GM23338 (cell line): ENCODE measurements around the gene RCL1. TPM values are rescaled to one million over a fixed set of nuclear protein-coding genes. Genes with fewer than 3 reads are reported as not detected.
"Not testable (repeated sequence)": the region's sequence is repeated elsewhere in the genome, so short reads cannot be mapped to it uniquely, and the experiment has no call there.

Source experiments
- ATAC-seq: fragments of 200-7000 bp; cut with Tn5 transposase; 3 replicates; pipeline ENCODE4 v1.9.1; 2020
- DNase-seq: peaks from one replicate; pipeline ENCODE4 v3.0.0-alpha.2; 2015; ENCODE audit warnings: low spot score
- H2AFZ ChIP-seq: fragments of 200-600 bp; sonication (generic); 2 replicates; pipeline ENCODE4 v1.8.0; 2016; ENCODE audit warnings: antibody characterized with exemption, mild to moderate bottlenecking, moderate library complexity
- H3F3A ChIP-seq: fragments of 200-600 bp; sonication (generic); replicated peaks from 2 replicates; pipeline ENCODE4 v1.8.0; 2017; ENCODE audit warnings: antibody characterized with exemption, mixed run types, low read depth
- H3K27ac ChIP-seq: fragments of 200-600 bp; sonication (generic); 2 replicates; pipeline ENCODE4 v1.6.1; 2016; ENCODE audit warnings: low read depth
- H3K27me3 ChIP-seq: fragments of 200-600 bp; sonication (generic); 2 replicates; pipeline ENCODE4 v1.8.0; 2016; ENCODE audit warnings: mild to moderate bottlenecking, mixed run types, moderate library complexity; ENCODE audit not compliant: insufficient read depth
- H3K36me3 ChIP-seq: fragments of 200-600 bp; sonication (generic); 2 replicates; pipeline ENCODE4 v1.8.0; 2016; ENCODE audit warnings: mild to moderate bottlenecking; ENCODE audit not compliant: insufficient read depth
- H3K4me1 ChIP-seq: fragments of 200-600 bp; sonication (generic); 2 replicates; pipeline ENCODE4 v1.8.0; 2016; ENCODE audit warnings: mild to moderate bottlenecking, moderate library complexity; ENCODE audit not compliant: insufficient read depth
- H3K4me2 ChIP-seq: fragments of 200-600 bp; sonication (generic); 2 replicates; pipeline ENCODE4 v1.7.1; 2017; ENCODE audit warnings: mixed run types
- H3K4me3 ChIP-seq: fragments of 200-600 bp; sonication (generic); 2 replicates; pipeline ENCODE4 v1.6.1; 2016; ENCODE audit warnings: mixed run types
- H3K79me2 ChIP-seq: fragments of 200-600 bp; sonication (generic); replicated peaks from 2 replicates; pipeline ENCODE4 v1.8.0; 2017; ENCODE audit warnings: mild to moderate bottlenecking; ENCODE audit not compliant: insufficient read depth
- H3K9me2 ChIP-seq: fragments of 200-600 bp; sonication (generic); 2 replicates; pipeline ENCODE4 v1.8.0; 2017; ENCODE audit not compliant: insufficient read depth
- H4K20me1 ChIP-seq: fragments of 200-600 bp; sonication (generic); replicated peaks from 2 replicates; pipeline ENCODE4 v1.8.0; 2017; ENCODE audit warnings: mild to moderate bottlenecking; ENCODE audit not compliant: insufficient read depth
- H3K27ac Mint-ChIP-seq: 2 replicates; pipeline ENCODE4 v1.8.0; 2020; ENCODE audit warnings: inconsistent platforms, mild to moderate bottlenecking, moderate library complexity, mixed read lengths
- H3K27me3 Mint-ChIP-seq: 3 replicates; pipeline ENCODE4 v1.8.0; 2022; ENCODE audit warnings: low read depth, mild to moderate bottlenecking, moderate library complexity, mixed read lengths, inconsistent platforms; ENCODE audit not compliant: insufficient read depth, poor library complexity
- H3K36me3 Mint-ChIP-seq: 3 replicates; pipeline ENCODE4 v1.8.0; 2021; ENCODE audit warnings: low read depth, mild to moderate bottlenecking, inconsistent platforms, moderate library complexity, mixed read lengths
- H3K4me1 Mint-ChIP-seq: 3 replicates; pipeline ENCODE4 v1.8.0; 2020; ENCODE audit warnings: mild to moderate bottlenecking, inconsistent platforms, mixed read lengths
- H3K4me3 Mint-ChIP-seq: 3 replicates; pipeline ENCODE4 v1.8.0; 2021; ENCODE audit warnings: moderate library complexity, mild to moderate bottlenecking, inconsistent platforms, mixed read lengths
- H3K9me3 Mint-ChIP-seq: 3 replicates; pipeline ENCODE4 v1.8.0; 2020; ENCODE audit warnings: moderate library complexity, mild to moderate bottlenecking, inconsistent platforms, mixed read lengths
- CREB1 ChIP-seq: fragments of 250-450 bp; sonication (Bioruptor Pico); IDR thresholded peaks from 2 replicates; pipeline ENCODE4 v1.5.0; 2020; ENCODE audit warnings: low read depth, mild to moderate bottlenecking, moderate library complexity
- CTCF ChIP-seq, 2 experiments: fragments of 200-600 bp in 1 of 2; sonication (generic) in 1 of 2; conservative IDR thresholded peaks; 2 replicates each; pipeline versions ENCODE4 v1.5.1 to v1.6.1; 2016 to 2017; ENCODE audit warnings: antibody characterized with exemption in 2 of 2, low read depth in 2 of 2, mild to moderate bottlenecking in 2 of 2, moderate library complexity in 1 of 2
- ETS1 ChIP-seq: IDR thresholded peaks from 2 replicates; pipeline ENCODE4 v1.6.1; 2016; ENCODE audit warnings: antibody characterized with exemption
- EZH2 ChIP-seq: fragments of 200-600 bp; sonication (generic); IDR thresholded peaks from one replicate; pipeline ENCODE4 v1.8.0; 2017; ENCODE audit warnings: antibody characterized with exemption, mild to moderate bottlenecking, low read depth; ENCODE audit not compliant: unreplicated experiment
- EZH2phosphoT487 ChIP-seq: fragments of 200-600 bp; sonication (generic); IDR thresholded peaks from one replicate; pipeline ENCODE4 v1.8.1; 2018; ENCODE audit warnings: antibody characterized with exemption; ENCODE audit not compliant: unreplicated experiment
- NANOG ChIP-seq: IDR thresholded peaks from 2 replicates; pipeline ENCODE4 v1.6.1; 2016; ENCODE audit warnings: antibody characterized with exemption, borderline replicate concordance
- POLR2AphosphoS5 ChIP-seq: IDR thresholded peaks from 2 replicates; pipeline ENCODE4 v1.6.1; 2016; ENCODE audit warnings: antibody characterized with exemption, low read depth
- STAT1 ChIP-seq: IDR thresholded peaks from one replicate; pipeline ENCODE4 v1.6.1; 2016; ENCODE audit warnings: antibody characterized with exemption; ENCODE audit not compliant: unreplicated experiment
- polyA plus RNA-seq: library from polyadenylated mRNA; unstranded; fragments of >200 nt; fragmentation: Nextera tagmentation; extraction: Ambion mirVana; gene quantifications from 2 replicates; pipeline ENCODE4 v1.2.1, GENCODE V29; 2016
- total RNA-seq: library from RNA; depleted of rRNA; stranded (reverse); fragments of >200 nt; shearing (Covaris generic); gene quantifications from 2 replicates; pipeline ENCODE4 v1.2.3, GENCODE V29; 2014
- TF ChIP-seq, protein P1 (sequence below): fragments of 250-450 bp; sonication (Bioruptor Pico); IDR thresholded peaks from 2 replicates; pipeline ENCODE4 v1.5.0; 2020; ENCODE audit warnings: mild to moderate bottlenecking, moderate library complexity
- TF ChIP-seq, protein P2 (sequence below): IDR thresholded peaks from one replicate; pipeline ENCODE4 v1.6.1; 2018; ENCODE audit warnings: antibody characterized with exemption; ENCODE audit not compliant: unreplicated experiment

RCL1 gene
- total and polyA plus RNA-seq, 2 experiments from 2014 or later, result 19.3 to 41.2 TPM

- Histone ChIP-seq H3K79me2 (no peaks in the 10 kb centered on the region), H3K36me3 (no peaks in the 10 kb centered on the region), H3F3A (no peaks in the 10 kb centered on the region), H3K27me3 (no peaks in the 10 kb centered on the region), H3K9me2 (no peaks in the 10 kb centered on the region), H3K4me3 (no peak overlapping the region), H4K20me1 (no peaks in the 10 kb centered on the region), H3K4me1 (no peaks in the 10 kb centered on the region), H3K27ac (no peak overlapping the region), H2AFZ (no peak overlapping the region), H3K4me2 (no peak overlapping the region)
- no peak overlapping the region for H3K4me3 Mint-ChIP-seq
- DNase-seq (no peak), ATAC-seq (no peak)
- TF ChIP-seq EZH2phosphoT487, result no peak
- TF ChIP-seq, protein P1, sequence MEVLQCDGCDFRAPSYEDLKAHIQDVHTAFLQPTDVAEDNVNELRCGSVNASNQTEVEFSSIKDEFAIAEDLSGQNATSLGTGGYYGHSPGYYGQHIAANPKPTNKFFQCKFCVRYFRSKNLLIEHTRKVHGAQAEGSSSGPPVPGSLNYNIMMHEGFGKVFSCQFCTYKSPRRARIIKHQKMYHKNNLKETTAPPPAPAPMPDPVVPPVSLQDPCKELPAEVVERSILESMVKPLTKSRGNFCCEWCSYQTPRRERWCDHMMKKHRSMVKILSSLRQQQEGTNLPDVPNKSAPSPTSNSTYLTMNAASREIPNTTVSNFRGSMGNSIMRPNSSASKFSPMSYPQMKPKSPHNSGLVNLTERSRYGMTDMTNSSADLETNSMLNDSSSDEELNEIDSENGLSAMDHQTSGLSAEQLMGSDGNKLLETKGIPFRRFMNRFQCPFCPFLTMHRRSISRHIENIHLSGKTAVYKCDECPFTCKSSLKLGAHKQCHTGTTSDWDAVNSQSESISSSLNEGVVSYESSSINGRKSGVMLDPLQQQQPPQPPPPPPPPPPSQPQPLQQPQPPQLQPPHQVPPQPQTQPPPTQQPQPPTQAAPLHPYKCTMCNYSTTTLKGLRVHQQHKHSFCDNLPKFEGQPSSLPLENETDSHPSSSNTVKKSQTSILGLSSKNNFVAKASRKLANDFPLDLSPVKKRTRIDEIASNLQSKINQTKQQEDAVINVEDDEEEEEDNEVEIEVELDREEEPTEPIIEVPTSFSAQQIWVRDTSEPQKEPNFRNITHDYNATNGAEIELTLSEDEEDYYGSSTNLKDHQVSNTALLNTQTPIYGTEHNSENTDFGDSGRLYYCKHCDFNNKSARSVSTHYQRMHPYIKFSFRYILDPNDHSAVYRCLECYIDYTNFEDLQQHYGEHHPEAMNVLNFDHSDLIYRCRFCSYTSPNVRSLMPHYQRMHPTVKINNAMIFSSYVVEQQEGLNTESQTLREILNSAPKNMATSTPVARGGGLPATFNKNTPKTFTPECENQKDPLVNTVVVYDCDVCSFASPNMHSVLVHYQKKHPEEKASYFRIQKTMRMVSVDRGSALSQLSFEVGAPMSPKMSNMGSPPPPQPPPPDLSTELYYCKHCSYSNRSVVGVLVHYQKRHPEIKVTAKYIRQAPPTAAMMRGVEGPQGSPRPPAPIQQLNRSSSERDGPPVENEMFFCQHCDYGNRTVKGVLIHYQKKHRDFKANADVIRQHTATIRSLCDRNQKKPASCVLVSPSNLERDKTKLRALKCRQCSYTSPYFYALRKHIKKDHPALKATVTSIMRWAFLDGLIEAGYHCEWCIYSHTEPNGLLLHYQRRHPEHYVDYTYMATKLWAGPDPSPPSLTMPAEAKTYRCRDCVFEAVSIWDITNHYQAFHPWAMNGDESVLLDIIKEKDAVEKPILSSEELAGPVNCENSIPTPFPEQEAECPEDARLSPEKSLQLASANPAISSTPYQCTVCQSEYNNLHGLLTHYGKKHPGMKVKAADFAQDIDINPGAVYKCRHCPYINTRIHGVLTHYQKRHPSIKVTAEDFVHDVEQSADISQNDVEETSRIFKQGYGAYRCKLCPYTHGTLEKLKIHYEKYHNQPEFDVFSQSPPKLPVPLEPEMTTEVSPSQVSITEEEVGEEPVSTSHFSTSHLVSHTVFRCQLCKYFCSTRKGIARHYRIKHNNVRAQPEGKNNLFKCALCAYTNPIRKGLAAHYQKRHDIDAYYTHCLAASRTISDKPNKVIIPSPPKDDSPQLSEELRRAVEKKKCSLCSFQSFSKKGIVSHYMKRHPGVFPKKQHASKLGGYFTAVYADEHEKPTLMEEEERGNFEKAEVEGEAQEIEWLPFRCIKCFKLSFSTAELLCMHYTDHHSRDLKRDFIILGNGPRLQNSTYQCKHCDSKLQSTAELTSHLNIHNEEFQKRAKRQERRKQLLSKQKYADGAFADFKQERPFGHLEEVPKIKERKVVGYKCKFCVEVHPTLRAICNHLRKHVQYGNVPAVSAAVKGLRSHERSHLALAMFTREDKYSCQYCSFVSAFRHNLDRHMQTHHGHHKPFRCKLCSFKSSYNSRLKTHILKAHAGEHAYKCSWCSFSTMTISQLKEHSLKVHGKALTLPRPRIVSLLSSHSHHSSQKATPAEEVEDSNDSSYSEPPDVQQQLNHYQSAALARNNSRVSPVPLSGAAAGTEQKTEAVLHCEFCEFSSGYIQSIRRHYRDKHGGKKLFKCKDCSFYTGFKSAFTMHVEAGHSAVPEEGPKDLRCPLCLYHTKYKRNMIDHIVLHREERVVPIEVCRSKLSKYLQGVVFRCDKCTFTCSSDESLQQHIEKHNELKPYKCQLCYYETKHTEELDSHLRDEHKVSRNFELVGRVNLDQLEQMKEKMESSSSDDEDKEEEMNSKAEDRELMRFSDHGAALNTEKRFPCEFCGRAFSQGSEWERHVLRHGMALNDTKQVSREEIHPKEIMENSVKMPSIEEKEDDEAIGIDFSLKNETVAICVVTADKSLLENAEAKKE (CRISPR knock-in tag), result no peak
- TF ChIP-seq POLR2AphosphoS5, result no peak
- TF ChIP-seq EZH2, result no peak
- no peak for TF ChIP-seq CREB1
- no peak for TF ChIP-seq NANOG
- TF ChIP-seq, protein P2, sequence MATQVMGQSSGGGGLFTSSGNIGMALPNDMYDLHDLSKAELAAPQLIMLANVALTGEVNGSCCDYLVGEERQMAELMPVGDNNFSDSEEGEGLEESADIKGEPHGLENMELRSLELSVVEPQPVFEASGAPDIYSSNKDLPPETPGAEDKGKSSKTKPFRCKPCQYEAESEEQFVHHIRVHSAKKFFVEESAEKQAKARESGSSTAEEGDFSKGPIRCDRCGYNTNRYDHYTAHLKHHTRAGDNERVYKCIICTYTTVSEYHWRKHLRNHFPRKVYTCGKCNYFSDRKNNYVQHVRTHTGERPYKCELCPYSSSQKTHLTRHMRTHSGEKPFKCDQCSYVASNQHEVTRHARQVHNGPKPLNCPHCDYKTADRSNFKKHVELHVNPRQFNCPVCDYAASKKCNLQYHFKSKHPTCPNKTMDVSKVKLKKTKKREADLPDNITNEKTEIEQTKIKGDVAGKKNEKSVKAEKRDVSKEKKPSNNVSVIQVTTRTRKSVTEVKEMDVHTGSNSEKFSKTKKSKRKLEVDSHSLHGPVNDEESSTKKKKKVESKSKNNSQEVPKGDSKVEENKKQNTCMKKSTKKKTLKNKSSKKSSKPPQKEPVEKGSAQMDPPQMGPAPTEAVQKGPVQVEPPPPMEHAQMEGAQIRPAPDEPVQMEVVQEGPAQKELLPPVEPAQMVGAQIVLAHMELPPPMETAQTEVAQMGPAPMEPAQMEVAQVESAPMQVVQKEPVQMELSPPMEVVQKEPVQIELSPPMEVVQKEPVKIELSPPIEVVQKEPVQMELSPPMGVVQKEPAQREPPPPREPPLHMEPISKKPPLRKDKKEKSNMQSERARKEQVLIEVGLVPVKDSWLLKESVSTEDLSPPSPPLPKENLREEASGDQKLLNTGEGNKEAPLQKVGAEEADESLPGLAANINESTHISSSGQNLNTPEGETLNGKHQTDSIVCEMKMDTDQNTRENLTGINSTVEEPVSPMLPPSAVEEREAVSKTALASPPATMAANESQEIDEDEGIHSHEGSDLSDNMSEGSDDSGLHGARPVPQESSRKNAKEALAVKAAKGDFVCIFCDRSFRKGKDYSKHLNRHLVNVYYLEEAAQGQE, result no peak
- no peak for TF ChIP-seq CTCF (conservative IDR thresholded peaks at IDR 0.05; ENCODE audit: low read depth in 2 of 2)
- TF ChIP-seq ETS1, result no peak
- TF ChIP-seq STAT1, result no peak
- H3K4me1 Mint-ChIP-seq, result no peaks in the 10 kb centered on the region
- no peak overlapping the region for H3K27ac Mint-ChIP-seq
- no peaks in the 10 kb centered on the region for H3K36me3 Mint-ChIP-seq
- peaks cover 6% of the 10 kb centered on the region for H3K27me3 Mint-ChIP-seq
- no peaks in the 10 kb centered on the region for H3K9me3 Mint-ChIP-seq
Measured at GRCh38 chr9:4774209-4774608, 18.5 kb upstream of the RCL1 start.

DNA sequence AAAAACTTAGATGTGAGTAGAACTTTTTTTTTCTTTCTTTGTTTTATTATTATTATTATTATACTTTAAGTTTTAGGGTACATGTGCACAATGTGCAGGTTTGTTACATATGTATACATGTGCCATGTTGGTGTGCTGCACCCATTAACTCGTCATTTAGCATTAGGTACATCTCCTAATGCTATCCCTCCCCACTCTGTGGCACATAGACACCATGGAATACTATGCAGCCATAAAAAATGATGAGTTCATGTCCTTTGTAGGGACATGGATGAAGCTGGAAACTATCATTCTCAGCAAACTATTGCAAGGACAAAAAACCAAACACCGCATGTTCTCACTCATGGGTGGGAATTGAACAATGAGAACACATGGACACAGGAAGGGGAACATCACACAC, 17.8 kb upstream of the RCL1 start:
- H3K36me3 ChIP-seq, H3K27ac Mint-ChIP-seq, DNase-seq, H3K4me3 Mint-ChIP-seq, H3K27me3 ChIP-seq, H3K4me3 ChIP-seq, H4K20me1 ChIP-seq, H3K4me1 Mint-ChIP-seq, H3F3A ChIP-seq, H3K27ac ChIP-seq, H3K4me1 ChIP-seq, H3K9me3 Mint-ChIP-seq, H3K9me2 ChIP-seq, H3K4me2 ChIP-seq, H3K27me3 Mint-ChIP-seq, ATAC-seq, H3K79me2 ChIP-seq, H3K36me3 Mint-ChIP-seq, H2AFZ ChIP-seq: not testable (repeated sequence)
